ENCODE measurements around the gene ATP2B1. TPM values are rescaled to one million over a fixed set of nuclear protein-coding genes. Genes with fewer than 3 reads are reported as not detected.

The ATP2B1 gene
- total RNA-seq, 2 experiments from 2014 or later, result 10.8 to 13.0 TPM

- intact Hi-C loops (cut with micrococcal nuclease), result no loop called here
- CTCF ChIA-PET, result interaction anchor here (0.7 kb wide), 1 partner anchor 10 kb away, joined by 3 read pairs; no protein-coding TSS in a partner anchor
- DNase-seq, result no peak
- Mint-ChIP-seq H3K27ac (no peak overlapping the region), H3K36me3 (ENCODE audit: low read depth) (peaks cover 28% of the 10 kb centered on the region), H3K9me3 (peaks cover 28% of the 10 kb centered on the region), H3K27me3 (ENCODE audit: low read depth) (no peaks in the 10 kb centered on the region), H3K4me3 (no peak overlapping the region), H3K4me1 (ENCODE audit: low read depth) (peaks cover 28% of the 10 kb centered on the region)
Observed at GRCh38 chr12:89684136-89684535, 24.5 kb downstream of the ATP2B1 start.

- DNase-seq, result no peak
- no peak overlapping the region for H3K27ac Mint-ChIP-seq
- H3K4me3 Mint-ChIP-seq, result no peak overlapping the region
- H3K36me3 Mint-ChIP-seq (ENCODE audit: low read depth), result peaks cover 28% of the 10 kb centered on the region
- intact Hi-C loops (cut with micrococcal nuclease), result no loop called here
- H3K4me1 Mint-ChIP-seq (ENCODE audit: low read depth), result peaks cover 38% of the 10 kb centered on the region
- CTCF ChIA-PET, result no interaction called here
- no peaks in the 10 kb centered on the region for H3K27me3 Mint-ChIP-seq (ENCODE audit: low read depth)
- peaks cover 28% of the 10 kb centered on the region for H3K9me3 Mint-ChIP-seq
Observed at GRCh38 chr12:89682284-89682683, 26.4 kb downstream of the ATP2B1 start.

GRCh38 chr12:89680409-89680808 is 28.2 kb downstream of the ATP2B1 start:
- peaks cover 28% of the 10 kb centered on the region for H3K9me3 Mint-ChIP-seq
- CTCF ChIA-PET, result no interaction called here
- intact Hi-C loops (cut with micrococcal nuclease), result no loop called here

GRCh38 chr12:89679631-89680030 is 29.0 kb downstream of the ATP2B1 start:
- CTCF ChIA-PET, result interaction anchor here (1.0 kb wide), 1 partner anchor 11 kb away, joined by 3 read pairs; no protein-coding TSS in a partner anchor
- H3K27ac Mint-ChIP-seq, result no peak overlapping the region
- DNase-seq, result no peak
- no peaks in the 10 kb centered on the region for H3K27me3 Mint-ChIP-seq (ENCODE audit: low read depth)
- H3K36me3 Mint-ChIP-seq (ENCODE audit: low read depth), result peaks cover 23% of the 10 kb centered on the region
- intact Hi-C loops (cut with micrococcal nuclease), result no loop called here
- peaks cover 40% of the 10 kb centered on the region for H3K4me1 Mint-ChIP-seq (ENCODE audit: low read depth)
- no peak overlapping the region for H3K4me3 Mint-ChIP-seq
- H3K9me3 Mint-ChIP-seq, result peaks cover 28% of the 10 kb centered on the region

More at GRCh38 chr12:89680409-89680808, 28.2 kb downstream of the ATP2B1 start:
- no peak overlapping the region for H3K4me3 Mint-ChIP-seq
- H3K4me1 Mint-ChIP-seq (ENCODE audit: low read depth), result peaks cover 46% of the 10 kb centered on the region
- no peaks in the 10 kb centered on the region for H3K27me3 Mint-ChIP-seq (ENCODE audit: low read depth)
- DNase-seq, result no peak
- peaks cover 25% of the 10 kb centered on the region for H3K36me3 Mint-ChIP-seq (ENCODE audit: low read depth)
- H3K27ac Mint-ChIP-seq, result no peak overlapping the region

- intact Hi-C loops (cut with micrococcal nuclease), result no loop called here
- Mint-ChIP-seq H3K27ac (no peak overlapping the region), H3K36me3 (ENCODE audit: low read depth) (peaks cover 18% of the 10 kb centered on the region), H3K4me1 (ENCODE audit: low read depth) (peaks cover 49% of the 10 kb centered on the region), H3K27me3 (ENCODE audit: low read depth) (no peaks in the 10 kb centered on the region), H3K9me3 (peaks cover 25% of the 10 kb centered on the region), H3K4me3 (no peak overlapping the region)
- CTCF ChIA-PET, result interaction anchor here (0.7 kb wide), 1 partner anchor 17 kb away, joined by 3 read pairs; no protein-coding TSS in a partner anchor
- DNase-seq, result no peak
Observed at GRCh38 chr12:89678225-89678624, 30.4 kb downstream of the ATP2B1 start.

- intact Hi-C loops (cut with micrococcal nuclease), result no loop called here
- Mint-ChIP-seq H3K9me3 (peaks cover 15% of the 10 kb centered on the region), H3K4me1 (ENCODE audit: low read depth) (peaks cover 60% of the 10 kb centered on the region), H3K36me3 (ENCODE audit: low read depth) (peaks cover 12% of the 10 kb centered on the region), H3K27me3 (ENCODE audit: low read depth) (no peaks in the 10 kb centered on the region), H3K4me3 (no peak overlapping the region), H3K27ac (no peak overlapping the region)
- CTCF ChIA-PET, result no interaction called here
- no peak for DNase-seq
Observed at GRCh38 chr12:89676930-89677329, 31.7 kb downstream of the ATP2B1 start.

GRCh38 chr12:89674326-89674942 is 34.2 kb downstream of the ATP2B1 start:
- H3K4me3 Mint-ChIP-seq, result no peak overlapping the region

GRCh38 chr12:89673603-89674002 is 35.0 kb downstream of the ATP2B1 start:
- H3K9me3 Mint-ChIP-seq, result no peaks in the 10 kb centered on the region
- no peaks in the 10 kb centered on the region for H3K36me3 Mint-ChIP-seq (ENCODE audit: low read depth)
- H3K27ac Mint-ChIP-seq, result no peak overlapping the region
- intact Hi-C loops (cut with micrococcal nuclease), result no loop called here
- H3K4me3 Mint-ChIP-seq, result no peak overlapping the region
- no peak for DNase-seq
- H3K4me1 Mint-ChIP-seq (ENCODE audit: low read depth), result peaks cover 64% of the 10 kb centered on the region
- H3K27me3 Mint-ChIP-seq (ENCODE audit: low read depth), result no peaks in the 10 kb centered on the region
- CTCF ChIA-PET, result interaction anchor here (0.9 kb wide), 1 partner anchor 45 kb away, joined by 3 read pairs; no protein-coding TSS in a partner anchor

More at GRCh38 chr12:89674326-89674942, 34.2 kb downstream of the ATP2B1 start:
- Mint-ChIP-seq H3K27ac (no peak overlapping the region), H3K36me3 (ENCODE audit: low read depth) (no peaks in the 10 kb centered on the region), H3K9me3 (no peaks in the 10 kb centered on the region), H3K4me1 (ENCODE audit: low read depth) (peaks cover 61% of the 10 kb centered on the region), H3K27me3 (ENCODE audit: low read depth) (no peaks in the 10 kb centered on the region)
- intact Hi-C loops (cut with micrococcal nuclease), result no loop called here
- CTCF ChIA-PET, result interaction anchor here (0.6 to 0.7 kb wide), 2 partner anchors 9 to 60 kb away, joined by 6 read pairs; no protein-coding TSS in a partner anchor
- no peak for DNase-seq

GRCh38 chr12:89672589-89672979 is 36.1 kb downstream of the ATP2B1 start:
- Mint-ChIP-seq H3K4me3 (no peak overlapping the region), H3K9me3 (no peaks in the 10 kb centered on the region), H3K27ac (no peak overlapping the region), H3K4me1 (ENCODE audit: low read depth) (peaks cover 63% of the 10 kb centered on the region), H3K27me3 (ENCODE audit: low read depth) (no peaks in the 10 kb centered on the region), H3K36me3 (ENCODE audit: low read depth) (no peaks in the 10 kb centered on the region)
- DNase-seq, result no peak
- CTCF ChIA-PET, result interaction anchor here (0.9 kb wide), 1 partner anchor 46 kb away, joined by 3 read pairs; no protein-coding TSS in a partner anchor
- intact Hi-C loops (cut with micrococcal nuclease), result loop anchor here (1.0 kb wide), 1 partner anchor 8 kb away; no protein-coding TSS in a partner anchor

- Mint-ChIP-seq H3K27ac (no peak overlapping the region), H3K36me3 (ENCODE audit: low read depth) (peaks cover 6% of the 10 kb centered on the region), H3K27me3 (ENCODE audit: low read depth) (no peaks in the 10 kb centered on the region), H3K4me1 (ENCODE audit: low read depth) (peaks cover 67% of the 10 kb centered on the region), H3K4me3 (no peak overlapping the region), H3K9me3 (no peaks in the 10 kb centered on the region)
- CTCF ChIA-PET, result interaction anchor here (0.5 kb wide), 1 partner anchor 668 kb away, joined by 3 read pairs; no protein-coding TSS in a partner anchor
- intact Hi-C loops (cut with micrococcal nuclease), result no loop called here
- no peak for DNase-seq
Observed at GRCh38 chr12:89671469-89671868, 37.2 kb downstream of the ATP2B1 start.

- no peaks in the 10 kb centered on the region for H3K9me3 Mint-ChIP-seq
- H3K4me3 Mint-ChIP-seq, result no peak overlapping the region
- peaks cover 6% of the 10 kb centered on the region for H3K36me3 Mint-ChIP-seq (ENCODE audit: low read depth)
- intact Hi-C loops (cut with micrococcal nuclease), result loop anchor here (10.0 kb wide), 1 partner anchor 654 kb away; no protein-coding TSS in a partner anchor
- DNase-seq, result no peak
- no peak overlapping the region for H3K27ac Mint-ChIP-seq
- no peaks in the 10 kb centered on the region for H3K27me3 Mint-ChIP-seq (ENCODE audit: low read depth)
- CTCF ChIA-PET, result interaction anchor here (1.0 kb wide), 1 partner anchor 429 kb away, joined by 3 read pairs; no protein-coding TSS in a partner anchor
- peaks cover 72% of the 10 kb centered on the region for H3K4me1 Mint-ChIP-seq (ENCODE audit: low read depth)
Observed at GRCh38 chr12:89669197-89669596, 39.4 kb downstream of the ATP2B1 start.

- no peak for DNase-seq
- H3K9me3 Mint-ChIP-seq, result no peaks in the 10 kb centered on the region
- peaks cover 6% of the 10 kb centered on the region for H3K36me3 Mint-ChIP-seq (ENCODE audit: low read depth)
- H3K27me3 Mint-ChIP-seq (ENCODE audit: low read depth), result no peaks in the 10 kb centered on the region
- H3K4me1 Mint-ChIP-seq (ENCODE audit: low read depth), result peaks cover 67% of the 10 kb centered on the region
- no peak overlapping the region for H3K27ac Mint-ChIP-seq
- CTCF ChIA-PET, result interaction anchor here (0.8 to 1.2 kb wide), 2 partner anchors 9 to 122 kb away, joined by 3 to 6 read pairs; no protein-coding TSS in a partner anchor
- H3K4me3 Mint-ChIP-seq, result no peak overlapping the region
- intact Hi-C loops (cut with micrococcal nuclease), result loop anchor here (10.0 kb wide), 1 partner anchor 651 kb away; no protein-coding TSS in a partner anchor
Observed at GRCh38 chr12:89665556-89665955, 43.1 kb downstream of the ATP2B1 start.
